Osteocyte (in vitro differentiated cells): ENCODE measurements around the gene CNN2. TPM values are rescaled to one million over a fixed set of nuclear protein-coding genes. Genes with fewer than 3 reads are reported as not detected.

ENCODE experiments used
- DNase-seq: peaks from one replicate; pipeline ENCODE4 v3.0.0; 2021; ENCODE audit warnings: mixed read lengths; ENCODE audit not compliant: unreplicated experiment; ENCODE audit errors: extremely low spot score
- H3K27ac Mint-ChIP-seq: one replicate; pipeline ENCODE4 v1.8.0; 2021; ENCODE audit warnings: mild to moderate bottlenecking, mixed read lengths; ENCODE audit not compliant: unreplicated experiment
- H3K27me3 Mint-ChIP-seq: one replicate; pipeline ENCODE4 v1.8.0; 2021; ENCODE audit warnings: mixed read lengths; ENCODE audit not compliant: unreplicated experiment
- H3K36me3 Mint-ChIP-seq: one replicate; pipeline ENCODE4 v1.8.0; 2021; ENCODE audit warnings: mixed read lengths; ENCODE audit not compliant: unreplicated experiment
- H3K4me1 Mint-ChIP-seq: one replicate; pipeline ENCODE4 v1.8.0; 2021; ENCODE audit warnings: mixed read lengths; ENCODE audit not compliant: unreplicated experiment
- H3K4me3 Mint-ChIP-seq: one replicate; pipeline ENCODE4 v1.8.0; 2021; ENCODE audit warnings: mild to moderate bottlenecking, moderate library complexity, mixed read lengths; ENCODE audit not compliant: unreplicated experiment
- H3K9me3 Mint-ChIP-seq: one replicate; pipeline ENCODE4 v1.8.0; 2021; ENCODE audit warnings: mixed read lengths; ENCODE audit not compliant: unreplicated experiment
- total RNA-seq: library from RNA; stranded (reverse); gene quantifications from 2 replicates; pipeline ENCODE4 v1.2.1, GENCODE V29; 2021
- TF ChIP-seq, protein P1 (sequence below): fragments of 200-600 bp; sonication (generic); IDR thresholded peaks from 2 replicates; pipeline ENCODE4 v1.5.0; 2021; ENCODE audit warnings: antibody characterized with exemption, mild to moderate bottlenecking, moderate library complexity

Gene CNN2
- total RNA-seq, 1 donor from 2014 or later, result 327 TPM

GRCh38 chr19:991932-992669 lies 34.3 kb upstream of the CNN2 start:
- no peak for DNase-seq
- TF ChIP-seq, protein P1, sequence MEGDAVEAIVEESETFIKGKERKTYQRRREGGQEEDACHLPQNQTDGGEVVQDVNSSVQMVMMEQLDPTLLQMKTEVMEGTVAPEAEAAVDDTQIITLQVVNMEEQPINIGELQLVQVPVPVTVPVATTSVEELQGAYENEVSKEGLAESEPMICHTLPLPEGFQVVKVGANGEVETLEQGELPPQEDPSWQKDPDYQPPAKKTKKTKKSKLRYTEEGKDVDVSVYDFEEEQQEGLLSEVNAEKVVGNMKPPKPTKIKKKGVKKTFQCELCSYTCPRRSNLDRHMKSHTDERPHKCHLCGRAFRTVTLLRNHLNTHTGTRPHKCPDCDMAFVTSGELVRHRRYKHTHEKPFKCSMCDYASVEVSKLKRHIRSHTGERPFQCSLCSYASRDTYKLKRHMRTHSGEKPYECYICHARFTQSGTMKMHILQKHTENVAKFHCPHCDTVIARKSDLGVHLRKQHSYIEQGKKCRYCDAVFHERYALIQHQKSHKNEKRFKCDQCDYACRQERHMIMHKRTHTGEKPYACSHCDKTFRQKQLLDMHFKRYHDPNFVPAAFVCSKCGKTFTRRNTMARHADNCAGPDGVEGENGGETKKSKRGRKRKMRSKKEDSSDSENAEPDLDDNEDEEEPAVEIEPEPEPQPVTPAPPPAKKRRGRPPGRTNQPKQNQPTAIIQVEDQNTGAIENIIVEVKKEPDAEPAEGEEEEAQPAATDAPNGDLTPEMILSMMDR, result no peak
- Mint-ChIP-seq H3K27me3 (peaks cover 5% of the 10 kb centered on the region), H3K4me3 (no peak overlapping the region), H3K4me1 (peaks cover 4% of the 10 kb centered on the region), H3K27ac (no peak overlapping the region), H3K36me3 (peaks cover 11% of the 10 kb centered on the region), H3K9me3 (no peaks in the 10 kb centered on the region)

DNA sequence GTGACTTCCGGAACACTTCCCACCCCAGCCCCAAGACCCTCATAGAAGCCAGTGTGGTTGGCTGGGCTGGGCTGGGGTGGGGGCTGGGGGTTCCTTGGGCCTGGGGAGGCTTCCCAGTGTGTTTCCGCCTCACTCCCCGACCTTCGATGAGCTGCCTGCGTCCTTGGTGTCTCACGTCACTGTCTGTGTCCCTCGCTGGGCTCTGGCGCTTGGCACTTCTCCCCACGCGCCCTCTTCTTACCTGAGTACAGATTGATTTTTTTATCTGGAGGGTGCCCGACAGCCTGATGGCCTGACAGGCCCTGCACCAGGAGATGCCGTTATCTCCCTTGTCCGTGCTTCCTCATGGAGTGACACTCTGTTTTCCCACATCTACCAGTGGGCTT lies 33.7 kb upstream of the CNN2 start:
- no peak for DNase-seq
- Mint-ChIP-seq H3K36me3 (peaks cover 11% of the 10 kb centered on the region), H3K9me3 (no peaks in the 10 kb centered on the region), H3K27me3 (peaks cover 6% of the 10 kb centered on the region), H3K4me3 (no peak overlapping the region), H3K4me1 (peaks cover 4% of the 10 kb centered on the region), H3K27ac (no peak overlapping the region)
- TF ChIP-seq, protein P1, result no peak

DNA sequence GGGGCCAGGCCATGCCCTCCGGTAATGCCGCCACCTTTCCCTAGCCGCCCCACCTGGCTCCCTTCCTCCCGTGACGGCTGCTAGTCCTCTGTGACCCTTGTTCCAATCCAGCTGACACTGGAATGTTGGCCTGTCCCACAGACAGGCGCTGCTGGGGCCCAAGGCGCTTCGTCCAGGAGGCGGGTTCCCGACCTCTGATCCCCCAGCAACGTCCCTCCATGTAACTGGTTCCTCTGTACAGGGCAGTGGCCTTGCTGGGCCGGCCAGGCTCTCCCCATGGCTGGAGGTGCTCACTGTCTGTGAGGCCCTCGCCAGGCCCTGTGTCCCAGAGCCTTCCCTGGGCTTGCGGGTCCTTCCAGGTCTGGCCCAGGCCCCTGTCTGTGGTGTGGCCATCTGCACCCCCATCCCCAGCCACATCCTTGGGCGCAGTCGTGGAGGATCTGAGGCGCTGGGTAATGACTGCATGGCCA lies 33.0 kb upstream of the CNN2 start:
- Mint-ChIP-seq H3K4me1 (peaks cover 1% of the 10 kb centered on the region), H3K27ac (no peak overlapping the region), H3K36me3 (peaks cover 8% of the 10 kb centered on the region), H3K27me3 (peaks cover 14% of the 10 kb centered on the region), H3K4me3 (no peak overlapping the region), H3K9me3 (no peaks in the 10 kb centered on the region)
- DNase-seq, result no peak
- TF ChIP-seq, protein P1, result no peak

GRCh38 chr19:993831-994393 lies 32.5 kb upstream of the CNN2 start:
- H3K27me3 Mint-ChIP-seq, result peaks cover 17% of the 10 kb centered on the region
- TF ChIP-seq, protein P1, result no peak
- no peak for DNase-seq
- no peaks in the 10 kb centered on the region for H3K9me3 Mint-ChIP-seq
- peaks cover 5% of the 10 kb centered on the region for H3K36me3 Mint-ChIP-seq
- H3K4me1 Mint-ChIP-seq, result peaks cover 1% of the 10 kb centered on the region
- H3K4me3 Mint-ChIP-seq, result no peak overlapping the region
- H3K27ac Mint-ChIP-seq, result no peak overlapping the region

GRCh38 chr19:994516-994915 lies 31.9 kb upstream of the CNN2 start:
- TF ChIP-seq, protein P1, result no peak
- no peak overlapping the region for H3K4me3 Mint-ChIP-seq
- no peaks in the 10 kb centered on the region for H3K9me3 Mint-ChIP-seq
- no peak overlapping the region for H3K27ac Mint-ChIP-seq
- H3K27me3 Mint-ChIP-seq, result peaks cover 23% of the 10 kb centered on the region
- no peak for DNase-seq
- peaks cover 5% of the 10 kb centered on the region for H3K36me3 Mint-ChIP-seq
- H3K4me1 Mint-ChIP-seq, result peaks cover 3% of the 10 kb centered on the region
